Measurements from ENCODE around the gene MEX3D.
"Not testable (repeated sequence)": the region's sequence is repeated elsewhere in the genome, so short reads cannot be mapped to it uniquely, and the experiment has no call there.

Gene MEX3D

DNA sequence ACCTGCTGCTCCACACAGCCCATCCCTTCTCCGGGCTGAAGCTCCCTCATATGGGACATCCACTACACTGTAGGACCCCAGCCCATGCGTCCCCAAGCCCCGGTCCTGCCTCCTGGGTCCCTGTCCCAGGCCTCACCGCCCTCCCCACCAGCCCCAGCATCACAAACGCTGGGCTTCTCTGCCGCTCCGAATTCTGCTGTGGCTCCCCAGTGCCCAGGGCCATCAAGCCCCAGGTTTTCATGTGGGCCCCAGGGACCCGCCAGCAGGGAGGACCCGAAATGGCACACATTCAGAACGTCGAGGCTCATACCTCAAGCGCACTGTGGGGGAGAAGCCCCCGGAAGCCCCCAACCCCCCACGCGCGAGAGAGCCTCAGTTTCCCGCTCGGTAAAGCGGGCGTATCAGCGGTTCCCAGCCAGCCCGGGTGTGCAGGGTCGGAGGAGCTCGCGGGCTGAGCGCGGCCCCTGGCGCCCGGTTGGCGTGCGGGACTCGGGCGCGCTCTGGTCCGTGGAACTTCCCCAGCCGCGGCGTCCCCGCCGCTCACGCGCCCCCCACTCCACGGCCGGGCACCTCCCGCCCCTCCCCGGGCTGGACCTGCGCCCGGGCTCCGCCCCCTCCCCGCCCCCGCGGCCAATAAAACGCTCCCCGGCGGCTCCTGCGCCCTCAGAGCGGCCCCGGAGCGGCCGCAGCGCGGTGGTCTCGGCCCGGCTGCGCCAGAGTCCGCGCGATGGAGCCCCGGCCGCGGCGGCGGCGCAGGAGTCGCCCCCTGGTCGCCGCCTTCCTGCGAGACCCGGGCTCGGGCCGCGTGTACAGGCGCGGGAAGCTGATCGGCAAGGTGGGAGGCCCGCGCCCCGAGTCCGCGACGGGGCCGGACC lies 44.5 kb downstream of the MEX3D start, which contains the start of gene PLK5:
Gene PLK5, plus strand, starts transcription at position 666 of the 875 bp plus-strand sequence. CDS start 2,920 bp downstream, outside the sequence.
- no peak within 1 kb of the TSS for H3K27ac ChIP-seq
- ChIA-PET CTCF (interaction anchor here (0.6 kb wide), 1 partner anchor 105 kb away, joined by 3 read pairs; no protein-coding TSS in a partner anchor), POLR2A (ENCODE audit: low non-redundant PET) (no interaction called here)
- DNase-seq (ENCODE audit: low spot score), result no peak
- TF ChIP-seq CTCF (conservative IDR thresholded peaks at IDR 0.05; ENCODE audit: low read depth), result no peak

GRCh38 chr19:1522838-1523237 lies 45.3 kb downstream of the MEX3D start:
- no peak overlapping the region for H3K27ac ChIP-seq
- POLR2A ChIA-PET (ENCODE audit: low non-redundant PET), result no interaction called here
- CTCF ChIA-PET, result interaction anchor here (0.6 kb wide), 2 partner anchors 52 to 85 kb away, joined by 3 to 4 read pairs; no protein-coding TSS in a partner anchor
- no peak for DNase-seq (ENCODE audit: low spot score)
- TF ChIP-seq CTCF (conservative IDR thresholded peaks at IDR 0.05; ENCODE audit: low read depth), result no peak

DNA sequence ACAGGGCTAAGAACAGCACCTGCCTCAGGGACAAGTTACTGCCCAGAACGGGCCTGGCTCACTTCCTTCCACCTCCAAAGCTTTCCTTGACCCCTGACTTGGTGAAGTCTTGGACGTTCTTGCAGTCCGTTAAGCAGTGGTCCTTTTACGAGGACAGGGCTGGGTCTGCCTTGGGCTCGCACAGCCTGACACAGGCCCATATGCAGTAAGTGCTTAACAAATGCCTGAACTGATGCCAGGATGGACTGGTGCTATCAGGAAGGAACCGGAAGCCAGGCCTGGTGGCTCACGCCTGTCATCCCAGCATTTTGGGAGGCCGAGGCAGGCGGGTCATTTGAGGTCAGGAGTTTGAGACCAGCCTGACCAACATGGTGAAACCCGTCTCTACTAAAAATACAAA lies 46.1 kb downstream of the MEX3D start:
- TF ChIP-seq CTCF (conservative IDR thresholded peaks at IDR 0.05; ENCODE audit: low read depth), result no peak
- DNase-seq (ENCODE audit: low spot score), result no peak
- no peak overlapping the region for H3K27ac ChIP-seq
- POLR2A ChIA-PET (ENCODE audit: low non-redundant PET), result no interaction called here
- CTCF ChIA-PET, result interaction anchor here (0.6 kb wide), 1 partner anchor 85 kb away, joined by 3 read pairs; no protein-coding TSS in a partner anchor

DNA sequence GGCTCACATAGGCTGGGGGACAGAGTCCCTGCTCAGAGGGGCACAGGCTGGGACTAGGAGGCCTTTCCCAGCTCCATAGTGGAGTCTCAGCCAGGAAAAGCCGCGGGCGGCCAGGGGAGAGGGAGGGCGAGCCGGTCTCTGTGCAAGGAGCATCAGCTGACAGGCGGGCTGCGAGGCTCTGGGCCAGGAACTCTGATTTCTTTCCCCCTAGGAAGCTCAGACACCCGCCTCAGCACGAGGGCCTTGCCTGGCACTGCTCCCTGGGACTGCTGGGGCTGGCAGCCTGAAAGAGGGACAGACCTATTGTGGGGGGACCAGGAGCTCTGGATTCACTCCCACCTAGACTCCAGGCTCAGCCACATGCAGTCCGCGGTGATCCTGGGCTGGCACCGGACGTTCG lies 46.5 kb downstream of the MEX3D start:
- DNase-seq (ENCODE audit: low spot score), result no peak
- no peak overlapping the region for H3K27ac ChIP-seq
- no peak for TF ChIP-seq CTCF (conservative IDR thresholded peaks at IDR 0.05; ENCODE audit: low read depth)
- ChIA-PET CTCF (no interaction called here), POLR2A (ENCODE audit: low non-redundant PET) (no interaction called here)

GRCh38 chr19:1520203-1520780 lies 47.8 kb downstream of the MEX3D start:
- ChIA-PET CTCF (interaction anchor here (1.0 kb wide), 1 partner anchor 282 kb away, joined by 4 read pairs; no protein-coding TSS in a partner anchor), POLR2A (ENCODE audit: low non-redundant PET) (interaction anchor here (0.5 kb wide), 1 partner anchor 47 kb away, joined by 3 read pairs; no protein-coding TSS in a partner anchor)
- DNase-seq (ENCODE audit: low spot score), result no peak
- H3K27ac ChIP-seq, result no peak overlapping the region
- TF ChIP-seq CTCF (conservative IDR thresholded peaks at IDR 0.05; ENCODE audit: low read depth), result no peak

- DNase-seq (ENCODE audit: low spot score); POLR2A ChIA-PET (ENCODE audit: low non-redundant PET); H3K27ac ChIP-seq: not testable (repeated sequence)
- CTCF ChIA-PET, result interaction anchor here (1.0 kb wide), 1 partner anchor 283 kb away, joined by 4 read pairs; no protein-coding TSS in a partner anchor
These were observed 48.3 kb downstream of the MEX3D start for GRCh38 chr19:1519802-1520201.

Measured in RWPE1 (cell line).